ENCODE measurements around the gene STON1.

The STON1 gene

GRCh38 chr2:48617618-48618017 lies 87.7 kb downstream of the STON1 start, which contains the start of gene GTF2A1L:
GTF2A1L (plus strand) TSS chr2:48617856; CDS start chr2:48617875, 19 bp downstream.
- DNase-seq (ENCODE audit: low spot score): no peak

GRCh38 chr2:48619526-48619925 lies 89.6 kb downstream of the STON1 start:
- no peak for DNase-seq (ENCODE audit: low spot score)

- no peak for DNase-seq (ENCODE audit: low spot score)
These were observed 90.7 kb downstream of the STON1 start for GRCh38 chr2:48620604-48621003.

GRCh38 chr2:48622691-48623090 lies 92.7 kb downstream of the STON1 start:
- DNase-seq (ENCODE audit: low spot score): peak; percentile 37

GRCh38 chr2:48624696-48625095 lies 94.7 kb downstream of the STON1 start:
- no peak for DNase-seq (ENCODE audit: low spot score)

GRCh38 chr2:48626047-48626446 lies 96.1 kb downstream of the STON1 start:
- DNase-seq (ENCODE audit: low spot score): no peak

GRCh38 chr2:48633143-48633542 lies 103.2 kb downstream of the STON1 start:
- DNase-seq (ENCODE audit: low spot score): no peak

GRCh38 chr2:48635786-48636185 lies 105.8 kb downstream of the STON1 start:
- no peak for DNase-seq (ENCODE audit: low spot score)

GRCh38 chr2:48638261-48638660 lies 108.3 kb downstream of the STON1 start:
- DNase-seq (ENCODE audit: low spot score): no peak

Small RNA genes lying within 50 kb of the gene (small RNA-seq; reads per million reads assigned to genes)
- gene RNU6-282P: 0 reads per million in 2 experiments
- gene TPT1P11: 0 reads per million in 2 experiments
